ENCODE measurements around the gene SGCE.

DNA sequence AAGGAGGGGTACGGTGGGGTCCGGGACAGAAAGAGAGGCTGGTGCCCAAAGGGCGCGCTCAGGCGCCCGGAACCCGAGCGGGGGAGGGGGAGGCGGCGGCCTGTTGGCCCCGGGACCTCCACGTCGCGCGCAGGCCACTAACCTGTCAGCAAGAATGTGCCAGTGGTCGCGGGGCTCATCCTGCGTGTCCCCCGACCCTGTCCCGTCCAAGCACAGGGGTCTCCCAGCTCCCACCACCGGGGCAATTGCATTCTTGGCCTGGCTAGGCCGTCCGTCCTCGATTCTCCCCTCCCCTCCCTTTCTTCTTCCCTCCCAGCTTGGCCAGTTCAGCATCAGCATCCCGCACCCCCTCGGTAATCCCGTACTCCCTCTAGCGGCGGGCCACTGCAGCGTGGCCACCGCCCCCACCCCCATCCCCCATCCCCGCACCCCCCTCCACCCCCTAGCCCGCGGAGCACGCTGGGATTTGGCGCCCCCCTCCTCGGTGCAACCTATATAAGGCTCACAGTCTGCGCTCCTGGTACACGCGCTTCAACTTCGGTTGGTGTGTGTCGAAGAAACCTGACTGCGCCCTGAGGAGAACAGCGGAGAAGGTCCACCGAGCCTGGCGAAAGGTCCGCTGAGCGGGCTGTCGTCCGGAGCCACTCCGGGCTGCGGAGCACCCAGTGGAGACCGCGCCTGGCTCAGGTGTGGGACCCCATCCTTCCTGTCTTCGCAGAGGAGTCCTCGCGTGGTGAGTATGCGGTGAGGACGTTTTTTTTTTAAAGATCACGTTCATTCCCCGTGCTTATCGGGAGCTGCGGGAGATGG lies at the start of gene SGCE:
- TF ChIP-seq, protein P1, sequence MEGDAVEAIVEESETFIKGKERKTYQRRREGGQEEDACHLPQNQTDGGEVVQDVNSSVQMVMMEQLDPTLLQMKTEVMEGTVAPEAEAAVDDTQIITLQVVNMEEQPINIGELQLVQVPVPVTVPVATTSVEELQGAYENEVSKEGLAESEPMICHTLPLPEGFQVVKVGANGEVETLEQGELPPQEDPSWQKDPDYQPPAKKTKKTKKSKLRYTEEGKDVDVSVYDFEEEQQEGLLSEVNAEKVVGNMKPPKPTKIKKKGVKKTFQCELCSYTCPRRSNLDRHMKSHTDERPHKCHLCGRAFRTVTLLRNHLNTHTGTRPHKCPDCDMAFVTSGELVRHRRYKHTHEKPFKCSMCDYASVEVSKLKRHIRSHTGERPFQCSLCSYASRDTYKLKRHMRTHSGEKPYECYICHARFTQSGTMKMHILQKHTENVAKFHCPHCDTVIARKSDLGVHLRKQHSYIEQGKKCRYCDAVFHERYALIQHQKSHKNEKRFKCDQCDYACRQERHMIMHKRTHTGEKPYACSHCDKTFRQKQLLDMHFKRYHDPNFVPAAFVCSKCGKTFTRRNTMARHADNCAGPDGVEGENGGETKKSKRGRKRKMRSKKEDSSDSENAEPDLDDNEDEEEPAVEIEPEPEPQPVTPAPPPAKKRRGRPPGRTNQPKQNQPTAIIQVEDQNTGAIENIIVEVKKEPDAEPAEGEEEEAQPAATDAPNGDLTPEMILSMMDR (conservative IDR thresholded peaks at IDR 0.05; ENCODE audit: low read length): no peak
- TF ChIP-seq EZH2phosphoT487 (IDR thresholded peaks at IDR 0.05; ENCODE audit: borderline replicate concordance): no peak

Data from Loucy (cell line).